WTC11 (cell line): ENCODE data around the gene NFATC1.

Experiments
- CTCF ChIP-seq: fragments of 200-600 bp; IDR thresholded peaks from 2 replicates; pipeline ENCODE4 v1.8.0; 2022; ENCODE audit warnings: antibody characterized with exemption
- NR2C2 ChIP-seq: sonication (generic); formaldehyde crosslinking; IDR thresholded peaks from 2 replicates; pipeline ENCODE4 v1.8.0; 2022; ENCODE audit warnings: mild to moderate bottlenecking, missing genetic modification reagents
- SMAD4 ChIP-seq: sonication (generic); formaldehyde crosslinking; IDR thresholded peaks from 2 replicates; pipeline ENCODE4 v1.8.0; 2022; ENCODE audit warnings: mild to moderate bottlenecking, missing genetic modification reagents
- TF ChIP-seq, protein P1 (sequence below): sonication (generic); formaldehyde crosslinking; IDR thresholded peaks from 2 replicates; pipeline ENCODE4 v1.8.0; 2023; ENCODE audit warnings: missing genetic modification reagents

GRCh38 chr18:79469751-79470505 lies 74.2 kb downstream of the NFATC1 start:
- no peak for TF ChIP-seq CTCF
- no peak for TF ChIP-seq NR2C2 (CRISPR knock-in tag)
- TF ChIP-seq, protein P1, sequence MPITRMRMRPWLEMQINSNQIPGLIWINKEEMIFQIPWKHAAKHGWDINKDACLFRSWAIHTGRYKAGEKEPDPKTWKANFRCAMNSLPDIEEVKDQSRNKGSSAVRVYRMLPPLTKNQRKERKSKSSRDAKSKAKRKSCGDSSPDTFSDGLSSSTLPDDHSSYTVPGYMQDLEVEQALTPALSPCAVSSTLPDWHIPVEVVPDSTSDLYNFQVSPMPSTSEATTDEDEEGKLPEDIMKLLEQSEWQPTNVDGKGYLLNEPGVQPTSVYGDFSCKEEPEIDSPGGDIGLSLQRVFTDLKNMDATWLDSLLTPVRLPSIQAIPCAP (CRISPR knock-in tag), result no peak
- no peak for TF ChIP-seq SMAD4
